ENCODE measurements around the gene RNF225. TPM values are rescaled to one million over a fixed set of nuclear protein-coding genes. Genes with fewer than 3 reads are reported as not detected.

Gene RNF225
- total and polyA plus RNA-seq, 10 of the 15 experiments (the other 5 are each of a cell fraction or from before 2014, with no cell fraction given) = 0.27 to 0.28 TPM; not detected in 8

GRCh38 chr19:58409010-58409790, 13.7 kb downstream of the RNF225 start:
- RAD21 ChIA-PET (ENCODE audit: unreplicated experiment) = interaction anchor here (0.8 to 1.3 kb wide), 6 partner anchors 22 to 111 kb away, joined by 3 to 6 read pairs (median 4); partner anchors contain the start of genes RPS5, ZBTB45, ZNF497 and ZSCAN22
- no peak for DNase-seq (ENCODE audit: low read depth, low spot score)

More at GRCh38 chr19:58409010-58409790, 13.7 kb downstream of the RNF225 start:
- peak overlapping the region; percentile 90 for H3K4me3 ChIP-seq
- H3K79me2 ChIP-seq (ENCODE audit: control insufficient read depth, insufficient read depth, low read length) = peaks cover 16% of the 10 kb centered on the region
- H3K27me3 ChIP-seq (replicated peaks in 1 of 2; ENCODE audit: control insufficient read depth in 2 of 2, insufficient read depth in 2 of 2, low read length in 1 of 2) = no peaks in the 10 kb centered on the region
- WGBS (ENCODE audit: insufficient coverage, insufficient replicate concordance, low lambda C conversion rate, missing lambda C conversion rate) = 3% methylated on average over 34 of the region's 34 CpGs
- H3K9me3 ChIP-seq (replicated peaks; ENCODE audit: control insufficient read depth, insufficient read depth, low read length) = no peaks in the 10 kb centered on the region
- no peaks in the 10 kb centered on the region for H3K36me3 ChIP-seq (ENCODE audit: control insufficient read depth in 2 of 2, insufficient read depth in 2 of 2, low read length in 1 of 2)
- H3K9ac ChIP-seq (ENCODE audit: control insufficient read depth, insufficient read depth, low read length) = peak overlapping the region; percentile 73
- peak; percentile 50 for ATAC-seq
- intact Hi-C loops (cut with micrococcal nuclease; ENCODE audit: unreplicated experiment) (loop anchor here (5.0 kb wide), 1 partner anchor 58 kb away; the partner anchor contains the start of gene ZNF324), in situ Hi-C loops (cut with MboI) (no loop called here)
- ChIA-PET SMC1A (ENCODE audit: uncharacterized antibody, unreplicated experiment) (interaction anchor here (1.1 to 1.2 kb wide), 5 partner anchors 9 to 60 kb away, joined by 3 to 5 read pairs (median 3); partner anchors contain the start of gene ZNF324), POLR2A (interaction anchor here (0.9 to 1.6 kb wide), 4 partner anchors 9 to 62 kb away, joined by 3 to 5 read pairs (median 4); partner anchors contain the start of genes ZNF324 and ZNF324B), CTCF (interaction anchor here (1.4 kb wide), 1 partner anchor 9 kb away, joined by 5 read pairs; no protein-coding TSS in a partner anchor)
- BruUV-seq (replicated peaks) = TSS peak; percentile 72
- TF ChIP-seq BACH1 (IDR thresholded peaks at IDR 0.05; ENCODE audit: borderline replicate concordance) = peak; percentile 7; the same call in 1 of the 2 replicates
- TF ChIP-seq NKRF (conservative IDR thresholded peaks at IDR 0.05) = 0 out of 2 replicates have a peak, but pooled peaks have one; percentile 8
- peak; percentile 13; the same call in 1 of the 2 replicates for TF ChIP-seq HDGF (IDR thresholded peaks at IDR 0.05)
- TF ChIP-seq, protein P1, sequence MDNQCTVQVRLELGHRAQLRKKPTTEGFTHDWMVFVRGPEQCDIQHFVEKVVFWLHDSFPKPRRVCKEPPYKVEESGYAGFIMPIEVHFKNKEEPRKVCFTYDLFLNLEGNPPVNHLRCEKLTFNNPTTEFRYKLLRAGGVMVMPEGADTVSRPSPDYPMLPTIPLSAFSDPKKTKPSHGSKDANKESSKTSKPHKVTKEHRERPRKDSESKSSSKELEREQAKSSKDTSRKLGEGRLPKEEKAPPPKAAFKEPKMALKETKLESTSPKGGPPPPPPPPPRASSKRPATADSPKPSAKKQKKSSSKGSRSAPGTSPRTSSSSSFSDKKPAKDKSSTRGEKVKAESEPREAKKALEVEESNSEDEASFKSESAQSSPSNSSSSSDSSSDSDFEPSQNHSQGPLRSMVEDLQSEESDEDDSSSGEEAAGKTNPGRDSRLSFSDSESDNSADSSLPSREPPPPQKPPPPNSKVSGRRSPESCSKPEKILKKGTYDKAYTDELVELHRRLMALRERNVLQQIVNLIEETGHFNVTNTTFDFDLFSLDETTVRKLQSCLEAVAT (IDR thresholded peaks at IDR 0.05) = 0 out of 2 replicates have a peak, but pooled peaks have one; percentile 35
- TF ChIP-seq, protein P2, sequence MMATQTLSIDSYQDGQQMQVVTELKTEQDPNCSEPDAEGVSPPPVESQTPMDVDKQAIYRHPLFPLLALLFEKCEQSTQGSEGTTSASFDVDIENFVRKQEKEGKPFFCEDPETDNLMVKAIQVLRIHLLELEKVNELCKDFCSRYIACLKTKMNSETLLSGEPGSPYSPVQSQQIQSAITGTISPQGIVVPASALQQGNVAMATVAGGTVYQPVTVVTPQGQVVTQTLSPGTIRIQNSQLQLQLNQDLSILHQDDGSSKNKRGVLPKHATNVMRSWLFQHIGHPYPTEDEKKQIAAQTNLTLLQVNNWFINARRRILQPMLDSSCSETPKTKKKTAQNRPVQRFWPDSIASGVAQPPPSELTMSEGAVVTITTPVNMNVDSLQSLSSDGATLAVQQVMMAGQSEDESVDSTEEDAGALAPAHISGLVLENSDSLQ (IDR thresholded peaks at IDR 0.05) = no peak
- TF ChIP-seq MYB (IDR thresholded peaks at IDR 0.05; ENCODE audit: borderline replicate concordance, low read depth, low read length) = no peak
- FAIRE-seq = no peak
- H4K20me1 ChIP-seq (ENCODE audit: control insufficient read depth, insufficient read depth) = no peaks in the 10 kb centered on the region
- H3K27ac ChIP-seq (ENCODE audit: control insufficient read depth, insufficient read depth) = peak overlapping the region; percentile 80
- peak overlapping the region; percentile 98 for H2AFZ ChIP-seq (ENCODE audit: control insufficient read depth, low read depth, low read length)
- peaks cover 8% of the 10 kb centered on the region for H3K4me1 ChIP-seq (ENCODE audit: control insufficient read depth, insufficient read depth, low read length)
- H3K4me2 ChIP-seq (ENCODE audit: control insufficient read depth, insufficient read depth) = peak overlapping the region; percentile 71
